Heart left ventricle (tissue), 13 donors: Measurements from ENCODE around the gene CUX1.

Experiments
- CTCF ChIP-seq, 12 donors: fragments of 200-600 bp; sonication (generic) in 4 of 12; IDR thresholded peaks; one replicate each; pipeline versions ENCODE4 v1.5.0 to v1.8.0; 2018 to 2022; ENCODE audit warnings: antibody characterized with exemption in 12 of 12, mild to moderate bottlenecking in 5 of 12
- POLR2A ChIP-seq, 2 donors: fragments of 450-650 bp; IDR thresholded peaks; one replicate each; pipeline ENCODE4 v1.6.1; 2017; ENCODE audit warnings: antibody characterized with exemption in 2 of 2, mild to moderate bottlenecking in 2 of 2, moderate library complexity in 2 of 2
- donor health status: ischemic (EF 13 %, LVEDD 7.1; RV severe dilation, severe dysfunction).
- donor health status: DM: no; HTN: yes; CAD: no.
- donor health status: DM: no; HTN: no; CAD: no.
- donor health status: ischemic (EF 25% LVEDD 6.9; RV normal size, moderate dysfunction).
- donor health status: ischemic (EF 25% LVEDD 5.7; RV mildly dilated, moderate dysfunction).
- donor health status: ischemic (EF 35%, LVEDD 5.7; RV mildly dilated, moderate dysfunction).
- donor health status: nonischemic (EF 11% LVEDD 7.7; RV severe dilation, severe dysfunction).
- donor health status: DM: yes; HTN: yes; CAD: no.
- donor health status: PGD.
- donor health status: ischemic (EF 29% LVEDD 5.4; RV normal size, mild dysfunction).
- donor health status: nonischemic (EF 23%, LVEDD 6.1; RV moderate dilation, normal function).

DNA sequence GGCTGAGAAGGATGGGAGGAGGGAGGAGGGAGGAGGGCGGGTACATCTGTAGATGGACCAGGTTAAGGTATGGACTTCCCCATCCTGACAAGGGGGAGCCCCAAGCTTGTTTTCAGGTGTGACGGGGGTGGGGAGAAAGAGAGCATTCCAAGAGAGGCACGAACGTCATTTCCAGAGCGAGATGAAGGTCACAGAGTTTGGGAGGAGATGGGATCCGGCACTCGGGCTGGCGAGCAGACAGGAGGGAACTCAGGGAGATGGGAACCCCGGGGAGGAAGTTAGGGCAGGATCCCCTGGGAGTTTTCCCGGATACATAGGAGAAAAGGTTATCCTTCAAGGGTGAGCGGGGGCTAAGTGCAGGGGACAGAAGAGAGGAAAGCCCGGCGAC is 118.8 kb downstream of the CUX1 start:
- TF ChIP-seq CTCF (IDR thresholded peaks at IDR 0.05) (no peak), POLR2A (IDR thresholded peaks at IDR 0.05) (no peak)
